A549 (cell line): ENCODE results near the gene PITPNC1. TPM values are rescaled to one million over a fixed set of nuclear protein-coding genes. Genes with fewer than 3 reads are reported as not detected.

Source experiments
- ATAC-seq, 2 experiments: fragments of 200-7000 bp in 1 of 2; fragments of >200 bp in 1 of 2; cut with Nextera tagmentation in 1 of 2; cut with Tn5 transposase in 1 of 2; 3 replicates each; pipeline versions ENCODE4 v1.8.0 to v1.9.1; 2018 to 2020; ENCODE audit warnings: mild to moderate bottlenecking in 1 of 2, moderate library complexity in 1 of 2
- CTCF ChIA-PET: fragments of 300-600 bp; sonication (Branson Sonifier 250); formaldehyde crosslinking; extraction: SDS; loops from one replicate; lab custom pipeline; 2021; ENCODE audit warnings: antibody characterized with exemption, inconsistent platforms; lab: Yijun Ruan, JAX
- POLR2A ChIA-PET: fragments of 350-600 bp; formaldehyde crosslinking; extraction: SDS; loops from one replicate; lab custom pipeline; 2021; ENCODE audit warnings: antibody characterized with exemption, inconsistent platforms; lab: Yijun Ruan, JAX
- DNase-seq, 2 experiments: peaks; one replicate each; pipeline versions ENCODE4 v3.0.0 to v3.0.0-alpha.2; 2011 to 2016; ENCODE audit warnings: low read depth in 1 of 2, low spot score in 1 of 2
- FAIRE-seq: peaks from 2 replicates; lab custom pipeline; 2011; peaks lifted over from hg19 to GRCh38; lab: Jason Lieb, UNC
- H3K27ac ChIP-seq, 2 experiments: fragments of >200 bp; sonication (Bioruptor Twin); formaldehyde crosslinking; 3 replicates each; pipeline ENCODE4 v1.5.1; 2016 to 2017
- H3K4me1 ChIP-seq: fragments of >200 bp; sonication (Bioruptor Twin); formaldehyde crosslinking; 3 replicates; pipeline ENCODE4 v1.6.1; 2016
- H3K4me2 ChIP-seq: fragments of >200 bp; sonication (Bioruptor Twin); formaldehyde crosslinking; 3 replicates; pipeline ENCODE4 v1.6.1; 2016
- H3K4me3 ChIP-seq: fragments of >200 bp; sonication (Bioruptor Twin); formaldehyde crosslinking; 3 replicates; pipeline ENCODE4 v1.5.1; 2016
- H3K9me3 ChIP-seq: fragments of >200 bp; sonication (Bioruptor Twin); formaldehyde crosslinking; 3 replicates; pipeline ENCODE4 v1.6.1; 2016
- CBX2 ChIP-seq: fragments of 200-600 bp; sonication (generic); IDR thresholded peaks from 2 replicates; pipeline ENCODE4 v1.6.1; 2016; ENCODE audit warnings: low read depth, mild to moderate bottlenecking, borderline replicate concordance
- CHD2 ChIP-seq: fragments of 150-350 bp; IDR thresholded peaks from 2 replicates; pipeline ENCODE4 v1.6.1; 2014; ENCODE audit warnings: low read length; ENCODE audit not compliant: partially characterized antibody
- EHMT2 ChIP-seq: fragments of 200-600 bp; sonication (generic); IDR thresholded peaks from 2 replicates; pipeline ENCODE4 v1.6.1; 2016; ENCODE audit warnings: antibody characterized with exemption, low read depth, mild to moderate bottlenecking, moderate library complexity
- EP300 ChIP-seq, 2 experiments: fragments of >200 bp; sonication (Bioruptor Twin); formaldehyde crosslinking; IDR thresholded peaks; 2 replicates in 1 of 2; 3 replicates in 1 of 2; pipeline ENCODE4 v1.6.1; 2016 to 2017
- ESRRA ChIP-seq: fragments of 150-350 bp; IDR thresholded peaks from 2 replicates; pipeline ENCODE4 v1.6.1; 2014; ENCODE audit warnings: mild to moderate bottlenecking, low read length, borderline replicate concordance
- FOSB ChIP-seq: fragments of 250-450 bp; sonication (Bioruptor Pico); IDR thresholded peaks from 2 replicates; pipeline ENCODE4 v1.5.0; 2020; ENCODE audit warnings: mild to moderate bottlenecking, moderate library complexity
- FOXS1 ChIP-seq: fragments of 250-450 bp; sonication (Bioruptor Pico); IDR thresholded peaks from 2 replicates; pipeline ENCODE4 v1.5.0; 2020; ENCODE audit warnings: mild to moderate bottlenecking, moderate library complexity
- HOXA7 ChIP-seq: fragments of 250-450 bp; sonication (Bioruptor Pico); IDR thresholded peaks from 2 replicates; pipeline ENCODE4 v1.5.0; 2020; ENCODE audit warnings: mild to moderate bottlenecking, moderate library complexity
- HOXB13 ChIP-seq: fragments of 250-450 bp; sonication (Bioruptor Pico); IDR thresholded peaks from 2 replicates; pipeline ENCODE4 v1.5.0; 2020; ENCODE audit warnings: low read depth, mild to moderate bottlenecking, moderate library complexity
- KDM1A ChIP-seq: fragments of 200-600 bp; sonication (generic); IDR thresholded peaks from 2 replicates; pipeline ENCODE4 v1.6.1; 2016; ENCODE audit warnings: low read depth, mild to moderate bottlenecking
- NFE2L2 ChIP-seq: fragments of 150-350 bp; conservative IDR thresholded peaks from 2 replicates; pipeline ENCODE4 v1.6.1; 2014; ENCODE audit warnings: low read length
- NPAS2 ChIP-seq: fragments of 250-450 bp; sonication (Bioruptor Pico); IDR thresholded peaks from 2 replicates; pipeline ENCODE4 v1.8.0; 2022; ENCODE audit warnings: mild to moderate bottlenecking, moderate library complexity, borderline replicate concordance
- PHF8 ChIP-seq: fragments of 200-600 bp; sonication (generic); IDR thresholded peaks from 2 replicates; pipeline ENCODE4 v1.6.1; 2016; ENCODE audit warnings: low read depth, mild to moderate bottlenecking, antibody characterized with exemption, moderate library complexity, borderline replicate concordance
- POLR2A ChIP-seq: IDR thresholded peaks from 2 replicates; pipeline ENCODE4 v1.6.1; 2012; ENCODE audit warnings: mild to moderate bottlenecking, low read length
- POLR2AphosphoS2 ChIP-seq: conservative IDR thresholded peaks from 2 replicates; pipeline ENCODE4 v1.6.1; 2012; ENCODE audit warnings: low read length, improper control_type of control experiment, inconsistent platforms
- RFX5 ChIP-seq: fragments of 450-650 bp; IDR thresholded peaks from 2 replicates; pipeline ENCODE4 v1.7.1; 2014; ENCODE audit warnings: antibody characterized with exemption, mild to moderate bottlenecking, moderate library complexity
- ZSCAN20 ChIP-seq: fragments of 250-450 bp; sonication (Bioruptor Pico); IDR thresholded peaks from 2 replicates; pipeline ENCODE4 v1.8.0; 2022; ENCODE audit warnings: mild to moderate bottlenecking, moderate library complexity
- WGBS: methylation state at CpG from one replicate; pipeline ENCODE4 v1.1.6; 2017; ENCODE audit errors: missing lambda C conversion rate; 5-methylcytosine and 5-hydroxymethylcytosine counted together
- polyA plus RNA-seq, 4 experiments: library from polyadenylated mRNA; depleted of rRNA in 3 of 4; stranded (reverse); fragments of >200 nt; fragmentation: RNase III in 1 of 4; extraction: RNeasy Plus Mini Kit Qiagen cat#74134 plus additional on column Dnase treatment in 1 of 4; gene quantifications; 2 replicates in 3 of 4; 3 replicates in 1 of 4; pipeline ENCODE4 v1.2.3, GENCODE V29; 2011 to 2017
- TF ChIP-seq, protein P1 (sequence below): IDR thresholded peaks from 2 replicates; pipeline ENCODE4 v1.6.1; 2012; ENCODE audit warnings: low read depth, borderline replicate concordance
- TF ChIP-seq, protein P2 (sequence below): fragments of >200 bp; sonication (Bioruptor Twin); formaldehyde crosslinking; IDR thresholded peaks from 3 replicates; pipeline ENCODE4 v1.6.1; 2016
- TF ChIP-seq, protein P3 (sequence below): fragments of >200 bp; sonication (Bioruptor Twin); formaldehyde crosslinking; IDR thresholded peaks from 3 replicates; pipeline ENCODE4 v1.5.1; 2016
- TF ChIP-seq, protein P4 (sequence below): IDR thresholded peaks from 2 replicates; pipeline ENCODE4 v1.6.1; 2012

PITPNC1 gene
- polyA plus RNA-seq, 2 of the 4 experiments (the other 2 are of a cell fraction): 3.7 to 11.2 TPM

DNA sequence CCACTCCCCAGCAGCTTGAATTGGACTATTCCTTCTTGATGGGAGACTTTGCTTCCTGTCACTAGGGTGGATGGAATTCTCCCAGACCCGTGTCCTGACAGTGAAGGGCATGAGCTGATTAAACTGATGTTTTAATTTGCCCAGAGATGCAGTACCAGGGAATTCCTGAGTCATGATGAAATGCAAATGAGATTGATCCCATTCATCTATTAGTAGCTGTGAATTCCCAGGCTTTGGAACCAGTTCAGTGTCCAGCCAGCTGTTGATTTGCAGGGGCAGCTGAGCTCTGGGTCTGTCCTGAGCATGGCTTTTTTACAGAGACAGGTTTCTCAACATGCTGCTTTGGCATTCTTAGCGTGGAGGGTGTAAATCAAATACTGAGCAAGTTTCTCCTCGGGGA, 157.9 kb downstream of the PITPNC1 start:
- no peaks in the 10 kb centered on the region for H3K4me1 ChIP-seq
- POLR2A ChIA-PET: no interaction called here
- DNase-seq (no peak), ATAC-seq (no peak), FAIRE-seq (no peak)
- H3K27ac ChIP-seq: no peak overlapping the region
- no peaks in the 10 kb centered on the region for H3K9me3 ChIP-seq
- H3K4me2 ChIP-seq: no peak overlapping the region
- TF ChIP-seq EP300 (IDR thresholded peaks at IDR 0.05) (no peak), ESRRA (no peak), CHD2 (no peak), PHF8 (no peak), RFX5 (no peak), HOXA7 (CRISPR knock-in tag) (no peak), FOSB (CRISPR knock-in tag) (no peak), KDM1A (no peak), HOXB13 (CRISPR knock-in tag) (no peak), ZSCAN20 (CRISPR knock-in tag) (no peak), POLR2A (no peak), POLR2AphosphoS2 (no peak), NPAS2 (CRISPR knock-in tag) (no peak), CBX2 (no peak)
- TF ChIP-seq, protein P1, sequence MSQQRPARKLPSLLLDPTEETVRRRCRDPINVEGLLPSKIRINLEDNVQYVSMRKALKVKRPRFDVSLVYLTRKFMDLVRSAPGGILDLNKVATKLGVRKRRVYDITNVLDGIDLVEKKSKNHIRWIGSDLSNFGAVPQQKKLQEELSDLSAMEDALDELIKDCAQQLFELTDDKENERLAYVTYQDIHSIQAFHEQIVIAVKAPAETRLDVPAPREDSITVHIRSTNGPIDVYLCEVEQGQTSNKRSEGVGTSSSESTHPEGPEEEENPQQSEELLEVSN: no peak
- TF ChIP-seq, protein P2, sequence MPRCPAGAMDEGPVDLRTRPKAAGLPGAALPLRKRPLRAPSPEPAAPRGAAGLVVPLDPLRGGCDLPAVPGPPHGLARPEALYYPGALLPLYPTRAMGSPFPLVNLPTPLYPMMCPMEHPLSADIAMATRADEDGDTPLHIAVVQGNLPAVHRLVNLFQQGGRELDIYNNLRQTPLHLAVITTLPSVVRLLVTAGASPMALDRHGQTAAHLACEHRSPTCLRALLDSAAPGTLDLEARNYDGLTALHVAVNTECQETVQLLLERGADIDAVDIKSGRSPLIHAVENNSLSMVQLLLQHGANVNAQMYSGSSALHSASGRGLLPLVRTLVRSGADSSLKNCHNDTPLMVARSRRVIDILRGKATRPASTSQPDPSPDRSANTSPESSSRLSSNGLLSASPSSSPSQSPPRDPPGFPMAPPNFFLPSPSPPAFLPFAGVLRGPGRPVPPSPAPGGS: no peak
- TF ChIP-seq, protein P3, sequence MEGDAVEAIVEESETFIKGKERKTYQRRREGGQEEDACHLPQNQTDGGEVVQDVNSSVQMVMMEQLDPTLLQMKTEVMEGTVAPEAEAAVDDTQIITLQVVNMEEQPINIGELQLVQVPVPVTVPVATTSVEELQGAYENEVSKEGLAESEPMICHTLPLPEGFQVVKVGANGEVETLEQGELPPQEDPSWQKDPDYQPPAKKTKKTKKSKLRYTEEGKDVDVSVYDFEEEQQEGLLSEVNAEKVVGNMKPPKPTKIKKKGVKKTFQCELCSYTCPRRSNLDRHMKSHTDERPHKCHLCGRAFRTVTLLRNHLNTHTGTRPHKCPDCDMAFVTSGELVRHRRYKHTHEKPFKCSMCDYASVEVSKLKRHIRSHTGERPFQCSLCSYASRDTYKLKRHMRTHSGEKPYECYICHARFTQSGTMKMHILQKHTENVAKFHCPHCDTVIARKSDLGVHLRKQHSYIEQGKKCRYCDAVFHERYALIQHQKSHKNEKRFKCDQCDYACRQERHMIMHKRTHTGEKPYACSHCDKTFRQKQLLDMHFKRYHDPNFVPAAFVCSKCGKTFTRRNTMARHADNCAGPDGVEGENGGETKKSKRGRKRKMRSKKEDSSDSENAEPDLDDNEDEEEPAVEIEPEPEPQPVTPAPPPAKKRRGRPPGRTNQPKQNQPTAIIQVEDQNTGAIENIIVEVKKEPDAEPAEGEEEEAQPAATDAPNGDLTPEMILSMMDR: no peak
- TF ChIP-seq, protein P4, sequence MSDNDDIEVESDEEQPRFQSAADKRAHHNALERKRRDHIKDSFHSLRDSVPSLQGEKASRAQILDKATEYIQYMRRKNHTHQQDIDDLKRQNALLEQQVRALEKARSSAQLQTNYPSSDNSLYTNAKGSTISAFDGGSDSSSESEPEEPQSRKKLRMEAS: no peak
- no peak overlapping the region for H3K4me3 ChIP-seq
- CTCF ChIA-PET: interaction anchor here (0.9 to 1.5 kb wide), 3 partner anchors 10 to 59 kb away, joined by 3 to 7 read pairs (median 3); no protein-coding TSS in a partner anchor
- 57% methylated on average over 3 of the region's 3 CpGs for WGBS

DNA sequence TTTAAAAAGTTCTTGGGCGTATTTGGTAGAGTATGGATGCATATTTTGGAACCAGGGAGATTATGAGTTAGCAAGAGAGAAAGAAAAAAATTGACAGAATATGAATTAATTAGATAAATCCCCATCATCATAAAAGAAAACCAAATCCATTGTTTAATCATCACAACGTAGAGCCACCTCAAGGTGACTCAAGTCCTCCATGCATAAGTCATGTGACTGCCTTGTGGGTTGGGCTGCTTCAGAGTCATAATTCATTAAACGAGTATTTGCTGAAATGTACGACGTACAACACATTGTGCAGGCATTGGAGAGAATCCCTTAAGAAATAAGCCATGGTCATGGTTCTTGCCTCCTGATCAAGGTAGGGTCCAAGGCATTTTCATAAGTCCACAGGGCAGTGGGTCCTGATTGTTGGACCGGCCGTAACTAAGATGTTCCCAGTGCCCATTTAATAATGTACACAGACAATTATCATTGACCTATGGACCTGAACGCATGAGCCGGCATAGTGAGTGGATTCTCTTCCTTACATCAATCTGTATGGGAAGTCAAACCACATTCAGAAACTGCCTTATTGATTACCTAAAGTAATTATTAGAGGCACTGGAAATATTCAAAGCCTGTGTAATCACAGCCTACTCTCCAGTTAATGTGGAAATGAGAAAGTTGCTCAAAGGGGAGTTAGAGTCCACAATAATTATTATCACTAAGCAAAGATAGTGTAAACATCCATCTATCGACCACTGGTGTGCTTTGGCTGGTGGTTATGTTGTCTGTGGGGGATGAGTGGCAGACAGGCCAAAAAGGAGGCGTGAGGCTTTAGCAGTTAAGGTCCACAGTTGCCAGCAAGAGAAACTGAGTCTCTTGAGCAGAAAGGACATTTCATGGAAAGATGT, 165.4 kb downstream of the PITPNC1 start:
- no peaks in the 10 kb centered on the region for H3K9me3 ChIP-seq
- WGBS: 70% methylated on average over 11 of the region's 11 CpGs
- H3K4me3 ChIP-seq: no peak overlapping the region
- no peak overlapping the region for H3K27ac ChIP-seq
- ATAC-seq (no peak), DNase-seq (no peak)
- no peak overlapping the region for H3K4me2 ChIP-seq
- CTCF ChIA-PET: no interaction called here
- no peak for TF ChIP-seq RFX5
- TF ChIP-seq, all 56 proteins: peak for 0
- no peak for FAIRE-seq
- POLR2A ChIA-PET: no interaction called here
- H3K4me1 ChIP-seq: 0 out of 3 replicates have a peak, but pooled peaks cover 3% of the 10 kb centered on the region

DNA sequence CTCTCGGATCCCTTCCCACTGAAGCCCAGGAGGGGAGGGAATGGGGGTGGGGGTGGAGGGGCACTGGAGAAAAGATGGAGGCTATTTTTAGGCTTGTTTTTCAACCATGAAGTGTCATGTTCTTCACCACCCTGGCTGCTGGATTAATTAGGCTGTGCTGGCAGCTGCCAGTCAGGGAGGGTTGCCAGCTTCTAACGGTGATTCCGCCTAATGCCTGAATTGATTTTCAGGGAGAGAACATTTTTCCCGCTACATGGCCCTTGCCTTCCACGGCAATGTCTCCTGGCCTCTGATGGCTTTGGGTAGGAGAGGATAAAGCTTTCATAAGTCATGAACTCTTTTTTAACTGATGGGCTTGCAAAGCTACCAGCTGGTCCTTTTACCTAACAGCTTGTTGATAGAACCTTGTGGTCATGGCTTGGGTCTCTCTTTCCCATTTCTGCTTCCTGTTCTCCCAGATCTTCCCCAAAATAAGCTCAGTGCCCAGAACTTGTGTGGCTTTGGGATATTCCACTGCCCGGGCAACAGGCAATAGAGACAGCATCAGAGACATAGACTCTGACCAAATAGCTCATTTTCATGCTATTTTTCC, 167.4 kb downstream of the PITPNC1 start:
- POLR2A ChIA-PET: no interaction called here

More for the DNA sequence above, 167.4 kb downstream of the PITPNC1 start:
- FAIRE-seq (no peak), ATAC-seq (no peak), DNase-seq (no peak)
- Histone ChIP-seq H3K4me3 (no peak overlapping the region), H3K4me2 (no peak overlapping the region), H3K4me1 (0 out of 3 replicates have a peak, but pooled peaks cover 3% of the 10 kb centered on the region), H3K27ac (no peak overlapping the region), H3K9me3 (no peaks in the 10 kb centered on the region)
- WGBS: 84% methylated on average over 6 of the region's 6 CpGs
- TF ChIP-seq NFE2L2: no peak
- TF ChIP-seq KDM1A: no peak
- no peak for TF ChIP-seq FOXS1 (CRISPR knock-in tag)
- no peak for TF ChIP-seq POLR2A
- TF ChIP-seq EHMT2: no peak
- CTCF ChIA-PET: interaction anchor here (0.5 to 1.3 kb wide), 6 partner anchors 14 to 515 kb away, joined by 3 to 4 read pairs (median 3); no protein-coding TSS in a partner anchor
